HCEC 1CT (cell line): ENCODE measurements around the gene ARMCX2.
A peak's percentile ranks its signal among the peaks of the same experiment; 100 is the strongest.
"Not testable (repeated sequence)": the region's sequence is repeated elsewhere in the genome, so short reads cannot be mapped to it uniquely, and the experiment has no call there.

Experiments used
- DNase-seq: peaks from one replicate; pipeline ENCODE4 v3.0.0-alpha.2; 2017

Gene ARMCX2

DNA sequence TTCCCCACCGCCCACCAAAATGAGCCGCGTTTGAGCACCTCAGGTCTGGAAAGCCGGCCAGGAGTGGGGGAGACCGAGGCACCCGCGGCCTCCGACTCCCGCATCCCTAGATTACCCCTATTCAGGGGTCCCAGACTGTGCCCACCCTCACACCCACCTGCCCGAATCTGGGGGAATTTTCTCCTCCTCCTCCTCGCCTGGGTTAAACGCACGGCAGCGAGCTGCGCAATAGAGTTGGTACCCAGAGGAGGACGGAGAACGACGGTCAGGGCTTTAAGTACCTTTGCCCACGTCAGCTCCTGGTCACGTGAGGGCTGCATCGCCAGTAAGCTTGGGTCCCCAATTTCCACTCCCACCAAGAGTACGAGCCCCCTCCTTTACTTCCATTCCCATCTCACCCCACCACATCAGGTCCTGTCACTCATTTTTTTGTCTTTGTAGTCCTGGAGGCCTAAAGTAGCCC lies at the start of gene ARMCX2:
ARMCX2 (minus strand) TSS at position 250 of the 463 bp plus-strand sequence. CDS start 2,262 bp downstream, outside the sequence.
- DNase-seq, result peak; percentile 37

DNA sequence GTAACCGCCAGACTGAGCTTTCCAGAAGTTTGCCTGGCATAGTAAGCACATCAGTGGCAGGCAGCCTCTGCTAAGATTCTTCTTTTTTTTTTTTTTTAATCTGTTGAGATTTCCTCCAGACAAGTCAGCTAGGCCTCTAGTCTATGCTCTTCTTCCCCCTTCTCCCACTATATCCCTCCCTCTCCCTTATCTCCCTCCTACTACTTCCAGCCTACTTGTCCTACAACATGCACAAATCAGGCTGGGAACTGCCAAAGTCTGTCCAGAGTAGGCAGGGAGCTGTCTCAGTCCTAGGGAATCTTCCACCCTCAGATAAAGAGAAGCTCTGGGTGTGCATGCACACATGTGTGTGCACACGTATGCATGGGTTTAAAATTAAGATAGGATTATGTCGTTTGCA lies 49.7 kb upstream of the ARMCX2 start:
- DNase-seq, result no peak

DNA sequence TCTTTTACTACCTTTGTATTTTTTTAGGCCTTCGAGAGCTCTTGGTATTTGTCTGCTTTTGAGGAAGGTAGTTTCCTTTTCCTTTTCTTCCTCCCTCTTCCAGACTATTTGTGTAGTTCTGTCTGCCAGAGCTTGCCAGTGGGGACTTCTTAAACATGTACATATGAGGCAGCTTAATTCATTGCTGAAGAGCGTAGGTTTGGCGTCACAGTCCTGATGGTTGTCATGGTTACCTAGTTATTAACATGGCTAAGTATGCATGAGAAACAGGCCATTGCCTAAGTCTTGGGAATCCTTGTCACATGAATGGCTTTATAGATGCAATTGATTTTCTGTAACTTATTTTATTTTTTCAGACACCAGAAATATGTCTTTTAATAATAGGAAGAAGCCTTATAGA lies 48.5 kb upstream of the ARMCX2 start:
- DNase-seq, result no peak

DNA sequence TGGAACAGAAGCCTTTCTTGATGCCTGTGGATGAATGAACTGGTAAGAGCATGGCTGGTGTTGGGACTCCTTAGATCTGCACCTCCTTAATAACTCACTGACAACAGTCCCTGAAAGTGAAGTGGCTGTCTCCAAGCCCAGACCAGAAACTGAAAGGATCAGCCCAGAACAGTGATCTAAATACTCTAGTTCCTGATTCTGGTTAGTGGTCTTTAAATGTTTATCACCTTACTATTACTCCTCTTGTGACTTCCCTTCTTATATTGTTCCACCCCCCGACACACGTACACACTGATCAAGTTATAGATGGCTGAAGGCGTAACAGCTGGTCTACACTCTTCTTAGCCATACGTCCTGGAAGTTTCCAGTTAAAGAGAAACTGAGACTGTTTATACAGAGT lies 33.8 kb upstream of the ARMCX2 start:
- no peak for DNase-seq

DNA sequence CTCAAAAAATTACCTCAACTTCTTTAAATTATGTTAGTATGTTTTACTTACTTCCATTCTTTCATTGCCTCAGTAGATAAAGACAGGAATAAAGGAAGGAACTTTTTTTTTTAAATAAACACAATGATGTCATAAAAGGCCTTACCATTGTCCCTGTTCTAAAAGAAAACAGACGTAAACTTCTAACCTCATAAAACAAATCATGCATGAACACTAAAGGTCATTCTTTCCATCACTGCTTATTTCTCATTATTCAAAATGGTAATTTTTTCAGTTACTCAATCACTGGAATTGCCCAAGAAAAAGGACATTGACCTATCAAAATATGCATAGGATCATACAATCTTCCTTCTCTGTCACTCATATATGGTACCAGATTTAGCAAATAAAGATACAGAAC lies 32.2 kb upstream of the ARMCX2 start:
- DNase-seq, result no peak

DNA sequence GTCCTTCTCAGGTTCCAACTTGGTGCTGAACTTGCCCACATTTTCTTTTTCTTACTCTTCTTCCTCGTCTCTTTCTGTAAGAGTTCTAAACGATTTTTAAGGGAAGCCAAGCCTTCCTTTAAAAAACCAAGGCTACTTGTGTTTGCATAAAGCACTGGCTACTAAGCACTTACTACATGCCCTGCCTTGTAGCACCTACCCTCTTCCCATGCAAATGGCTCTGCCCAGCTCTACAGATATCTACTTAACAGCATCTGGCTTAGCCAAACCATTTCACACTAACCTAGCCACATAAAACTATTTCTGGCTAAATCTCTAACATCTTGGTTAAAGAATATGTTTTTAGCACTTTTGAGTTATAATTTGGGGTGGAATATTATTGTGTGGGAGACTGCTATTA lies 26.9 kb upstream of the ARMCX2 start:
- no peak for DNase-seq

DNA sequence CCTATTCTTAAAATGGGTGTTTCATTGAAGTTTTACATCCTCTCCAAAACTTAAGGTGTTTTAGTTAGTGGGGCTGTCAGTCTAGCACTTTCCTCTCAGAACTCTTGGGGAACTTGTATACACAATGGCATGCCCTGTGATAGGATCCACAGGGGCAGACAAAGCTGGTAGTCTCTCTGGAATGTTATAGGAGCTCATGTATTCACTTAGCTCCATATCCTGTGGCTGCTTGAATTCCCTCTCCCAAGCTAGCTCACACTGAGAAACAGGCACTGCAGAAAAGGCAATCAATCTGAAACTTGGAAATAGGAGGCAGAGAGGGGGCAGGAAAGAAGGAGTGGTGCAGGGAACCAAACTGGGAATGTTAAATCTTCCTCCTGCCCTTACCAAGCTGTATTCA lies 26.3 kb upstream of the ARMCX2 start:
- no peak for DNase-seq

DNA sequence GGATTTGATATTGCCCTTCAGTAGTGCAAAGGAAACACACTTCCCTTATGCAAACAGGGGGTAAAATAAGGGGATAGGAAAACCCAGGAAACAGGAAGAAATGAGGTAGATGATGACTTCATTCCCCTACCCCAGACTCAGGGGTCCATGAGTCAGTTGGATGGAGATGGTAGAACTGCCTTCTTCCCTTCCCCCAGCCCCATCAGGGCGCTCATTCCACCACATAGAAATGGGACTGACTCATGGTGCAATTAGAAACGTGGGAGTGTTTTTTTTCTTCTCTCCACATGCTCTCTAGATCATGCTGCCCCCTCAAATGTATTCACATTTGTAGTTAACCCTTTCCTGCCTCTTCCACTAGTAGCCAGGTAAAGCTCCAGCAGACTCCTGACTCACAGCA lies 23.1 kb upstream of the ARMCX2 start:
- no peak for DNase-seq

DNA sequence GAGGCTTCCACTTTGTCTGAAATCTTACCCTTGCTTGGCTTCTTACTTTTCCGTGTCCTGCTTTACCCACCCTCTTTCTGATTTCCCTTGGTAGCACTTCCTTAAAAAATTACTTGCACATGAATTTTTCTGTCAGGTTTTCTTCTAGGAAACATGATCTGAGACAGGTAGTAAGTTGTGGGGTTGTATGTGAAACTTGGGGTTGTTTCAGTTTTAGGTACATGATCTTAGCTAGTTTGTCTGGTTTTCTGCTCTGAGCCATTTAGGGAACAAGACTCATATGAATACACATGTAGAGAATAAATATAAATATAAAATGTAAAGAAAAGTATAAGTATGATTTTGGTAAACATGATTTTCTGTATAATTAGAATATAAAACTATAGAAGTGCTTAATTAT lies 17.4 kb upstream of the ARMCX2 start:
- DNase-seq, result no peak

DNA sequence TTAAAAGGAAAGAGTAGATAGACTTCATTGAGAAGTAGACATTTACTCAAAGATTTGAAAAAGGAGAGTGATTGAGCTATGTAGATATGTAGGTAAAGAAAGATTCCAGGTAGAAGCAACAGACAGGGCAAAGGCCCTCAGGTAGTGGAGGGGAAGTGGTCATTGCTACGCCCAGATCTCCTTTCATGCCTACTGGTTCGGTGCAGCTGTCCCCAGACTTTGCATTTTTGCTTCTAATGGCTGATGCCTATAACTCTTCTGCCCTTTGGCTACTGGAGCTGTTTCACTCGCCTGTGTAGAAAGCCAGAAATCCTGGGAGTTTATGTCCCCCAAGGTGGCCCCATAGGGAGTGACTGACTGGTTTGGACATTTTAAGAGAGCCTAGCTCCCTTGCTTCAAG lies 16.9 kb upstream of the ARMCX2 start:
- no peak for DNase-seq

DNA sequence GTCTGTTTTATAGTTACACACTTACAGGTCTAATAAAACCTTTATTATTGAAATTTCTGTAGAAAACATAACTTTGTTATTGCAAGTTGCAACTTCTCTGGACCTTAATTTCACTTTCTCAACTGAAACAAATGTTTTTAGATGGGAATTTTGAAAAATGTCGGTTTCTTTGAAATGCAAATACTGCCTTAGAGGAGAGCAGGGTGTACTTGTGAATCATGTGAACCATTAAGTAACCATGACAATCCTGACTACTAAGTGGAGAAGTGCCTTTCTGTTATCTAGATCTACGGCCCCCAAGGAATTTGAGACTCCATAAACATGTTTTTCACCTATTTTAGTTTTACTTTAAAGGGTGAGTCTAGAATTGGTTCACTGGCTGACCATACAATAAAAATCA lies 8.5 kb upstream of the ARMCX2 start:
- no peak for DNase-seq

DNA sequence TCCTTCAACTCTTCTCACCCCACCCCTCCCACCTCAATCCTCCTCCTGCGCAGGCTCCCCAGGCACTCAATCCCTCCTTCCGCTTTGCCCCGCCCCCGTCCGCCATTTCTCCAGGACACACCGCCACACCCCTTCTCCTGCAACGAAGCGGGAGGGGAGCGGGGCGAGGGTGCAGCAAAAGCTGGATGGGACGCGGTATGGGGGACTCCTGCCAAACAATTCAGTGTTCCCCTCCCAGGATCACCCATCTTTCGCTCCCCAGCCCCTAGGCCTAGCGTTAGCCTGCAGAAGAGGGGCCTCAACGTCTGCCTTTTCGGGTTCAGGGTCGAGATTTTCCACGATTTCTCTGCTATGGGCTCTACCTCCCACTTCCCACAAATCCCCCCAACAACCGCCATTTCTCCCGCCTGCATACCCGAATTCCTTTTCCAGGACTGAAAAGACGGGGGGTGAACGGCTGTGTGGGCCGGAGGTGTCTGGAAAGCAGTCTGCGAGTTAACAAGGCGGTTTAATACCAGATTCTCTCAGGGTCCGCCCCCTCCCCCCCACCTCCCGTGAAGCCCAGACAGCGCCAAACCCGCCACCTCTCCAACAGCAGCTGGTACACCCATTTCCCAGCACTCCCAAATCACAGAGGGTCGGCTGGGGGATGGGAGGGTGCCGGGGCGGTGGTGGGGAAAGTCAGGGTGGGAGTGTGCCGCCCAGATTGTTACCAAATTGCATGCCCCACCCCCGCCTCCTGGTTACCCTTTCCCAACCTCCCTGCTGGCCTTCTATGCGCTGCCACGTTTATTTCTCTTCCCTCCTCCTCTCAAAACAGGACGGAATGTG lies 774 bp downstream of the ARMCX2 start:
- peak; percentile 35 for DNase-seq

DNA sequence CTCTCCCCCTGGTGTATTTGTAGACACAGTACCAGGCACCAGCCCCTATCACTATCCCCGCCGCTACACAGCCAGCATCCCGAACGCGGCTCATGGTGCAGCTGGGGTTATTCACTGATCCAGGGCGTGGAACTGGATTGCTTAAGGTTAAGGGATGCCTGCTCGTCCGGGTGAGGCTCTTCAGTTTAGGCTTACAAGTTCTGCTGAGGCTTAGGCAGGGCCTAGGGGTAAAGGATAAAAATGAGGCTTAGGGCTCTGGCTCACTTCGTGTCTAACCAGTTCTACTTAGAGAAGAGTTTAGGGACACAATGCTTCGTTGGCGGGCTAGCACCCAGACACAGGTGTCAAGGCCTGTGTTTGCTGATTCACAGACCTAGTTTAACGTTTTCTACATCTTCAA lies 2.2 kb downstream of the ARMCX2 start:
- DNase-seq, result no peak

DNA sequence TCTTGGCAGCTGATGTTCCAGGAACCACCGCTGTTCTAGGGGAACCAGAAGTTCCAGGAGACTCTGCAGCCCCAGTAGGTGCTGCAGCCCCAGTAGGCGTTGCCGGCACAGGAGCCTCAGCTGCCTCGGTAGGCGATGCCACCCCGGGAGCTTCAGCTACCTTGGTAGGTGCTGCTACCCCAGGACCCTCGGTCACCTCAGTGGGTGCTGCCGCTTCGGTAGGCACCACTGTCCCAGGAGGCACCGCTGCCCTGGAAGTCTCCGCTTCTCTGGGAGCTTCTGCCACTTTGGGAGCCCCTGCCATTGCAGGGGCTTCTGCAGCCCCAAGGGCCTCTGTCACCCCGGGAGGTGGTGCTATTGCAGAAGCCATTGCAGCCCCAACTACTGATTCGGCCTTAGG lies 2.8 kb downstream of the ARMCX2 start:
- DNase-seq, result no peak

DNA sequence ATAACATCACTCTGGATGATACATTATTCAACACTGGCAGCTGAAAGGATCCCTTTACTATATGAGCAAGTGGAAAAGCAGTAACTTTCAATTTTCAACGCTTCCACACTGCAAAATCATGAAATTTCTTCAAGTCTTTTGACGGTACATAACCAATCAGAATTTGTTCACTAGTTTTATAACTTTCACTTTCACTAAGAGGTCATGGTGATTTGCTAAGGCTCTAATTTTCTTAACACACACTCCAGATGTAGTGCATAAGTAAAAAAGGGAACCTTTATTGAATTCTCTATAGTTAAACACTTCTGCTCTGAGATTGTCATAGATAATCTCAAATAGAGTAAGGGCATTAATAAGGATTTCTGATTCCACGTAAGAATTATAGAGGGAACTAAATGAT lies 4.1 kb downstream of the ARMCX2 start:
- DNase-seq, result no peak

DNA sequence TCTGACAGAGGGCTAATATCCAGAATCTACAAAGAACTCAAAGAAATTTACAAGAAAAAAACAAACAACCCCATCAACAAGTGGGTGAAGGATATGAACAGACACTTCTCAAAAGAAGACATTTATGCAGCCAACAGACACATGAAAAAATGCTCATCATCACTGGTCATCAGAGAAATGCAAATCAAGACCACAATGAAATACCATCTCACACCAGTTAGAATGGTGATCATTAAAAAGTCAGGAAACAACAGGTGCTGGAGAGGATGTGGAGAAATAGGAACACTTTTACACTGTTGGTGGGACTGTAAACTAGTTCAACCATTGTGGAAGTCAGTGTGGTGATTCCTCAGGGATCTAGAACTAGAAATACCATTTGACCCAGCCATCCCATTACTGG lies 11.9 kb downstream of the ARMCX2 start:
- not testable (repeated sequence) for DNase-seq

DNA sequence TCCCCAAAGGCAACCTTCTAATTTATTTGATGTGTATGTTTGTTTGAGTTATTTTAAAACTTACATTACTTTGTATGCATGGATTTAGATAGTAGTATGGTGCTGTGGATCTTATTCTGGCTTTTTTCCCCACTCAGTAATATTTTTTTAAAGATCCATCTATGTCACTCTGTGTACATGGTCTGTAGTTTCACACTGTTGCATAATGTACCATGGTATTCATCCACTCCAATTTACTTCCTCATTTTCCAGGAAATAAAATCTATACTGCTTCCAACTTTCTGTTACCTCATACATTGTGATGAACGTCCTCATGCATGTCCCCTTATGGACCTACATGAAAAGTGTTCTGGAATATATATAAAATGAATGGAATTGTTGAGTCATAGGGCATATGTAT lies 17.6 kb downstream of the ARMCX2 start:
- no peak for DNase-seq

DNA sequence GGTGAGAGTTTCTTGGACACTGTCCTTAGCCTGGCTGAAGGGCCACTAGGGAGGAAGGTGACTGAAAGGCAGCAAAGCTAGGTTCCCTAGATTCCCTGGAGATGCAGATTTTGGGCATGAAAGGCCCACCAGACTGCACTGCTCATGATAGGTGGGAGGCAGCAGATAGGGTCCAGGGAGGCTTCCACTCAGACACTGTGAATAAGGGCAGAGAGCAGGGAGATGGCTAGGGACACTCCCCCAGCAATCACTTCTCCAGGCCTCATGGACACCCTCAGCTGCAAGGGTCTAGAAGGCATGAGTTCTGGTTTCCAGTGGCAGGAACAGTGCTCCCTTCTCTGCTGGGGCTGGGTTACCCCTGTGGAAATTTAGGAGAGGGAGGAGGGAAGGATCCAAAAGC lies 20.1 kb downstream of the ARMCX2 start:
- DNase-seq, result no peak

DNA sequence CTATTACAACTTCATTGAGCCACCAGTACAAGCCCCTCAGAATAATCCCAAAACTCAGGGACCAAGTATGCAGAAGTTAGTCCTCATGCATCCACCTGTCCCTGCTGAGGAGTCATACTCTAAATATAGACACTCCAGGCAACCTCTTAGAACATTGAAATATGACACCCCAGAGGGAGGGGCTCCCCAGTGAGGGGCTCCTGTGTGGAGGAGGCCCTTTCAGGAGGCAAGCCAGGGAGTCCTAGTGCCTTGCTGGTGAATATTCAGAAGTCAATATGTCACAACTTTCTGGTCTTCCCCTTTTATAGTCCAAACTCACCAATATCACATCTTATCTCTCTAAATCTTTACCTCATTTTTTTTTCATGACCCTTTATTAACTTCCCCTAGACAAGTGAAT lies 40.3 kb downstream of the ARMCX2 start:
- DNase-seq, result no peak

DNA sequence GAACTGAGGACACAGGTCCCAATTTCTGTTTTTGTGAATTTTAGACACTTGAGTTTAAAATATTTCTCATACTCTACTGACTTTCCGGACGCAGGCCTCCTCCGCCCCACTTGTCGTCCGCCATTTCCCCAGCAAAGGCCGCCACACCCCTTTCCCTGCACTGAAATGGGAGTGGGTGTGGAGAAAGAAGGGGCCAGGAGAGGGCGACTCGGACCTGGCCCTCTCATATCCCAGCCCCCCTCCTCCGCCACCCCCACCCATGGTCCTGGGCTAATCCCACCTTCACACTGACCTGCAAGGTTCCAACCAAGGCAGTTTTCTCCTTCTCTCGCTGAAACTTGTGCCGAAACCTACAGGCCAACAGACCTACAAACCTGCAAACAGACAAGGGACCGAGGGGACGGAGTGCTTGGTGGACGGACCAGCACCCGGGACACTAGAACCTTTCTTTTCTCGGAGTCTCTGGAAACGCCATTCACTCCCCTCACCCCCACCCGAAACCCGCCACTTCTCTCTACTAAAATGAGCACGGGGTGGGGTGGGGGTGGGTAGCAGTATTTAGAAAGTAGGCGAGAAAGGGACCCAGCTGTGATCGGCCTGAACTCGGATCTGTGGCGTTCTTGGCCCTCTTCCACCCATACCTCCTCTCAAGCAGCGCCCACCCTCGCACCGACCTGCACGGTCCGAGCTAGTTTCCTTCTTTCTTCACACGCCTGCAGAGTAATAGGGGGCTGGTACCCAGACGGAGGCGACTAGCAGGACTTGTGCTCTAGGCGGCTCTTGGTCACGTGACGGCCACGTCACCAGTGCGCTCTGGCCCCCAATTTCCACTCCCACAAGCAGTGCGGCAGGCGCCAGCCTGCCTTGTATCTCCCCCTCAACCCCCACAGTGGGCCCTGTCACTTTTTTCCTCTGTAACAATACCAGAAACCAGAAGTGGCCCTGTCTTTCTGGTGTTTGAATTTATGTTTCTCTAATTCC lies 42.1 kb downstream of the ARMCX2 start, which contains the start of gene ARMCX6:
ARMCX6 (minus strand) TSS at position 790 of the 981 bp plus-strand sequence. CDS start 1,380 bp downstream, outside the sequence.
- DNase-seq, result peak; percentile 69

DNA sequence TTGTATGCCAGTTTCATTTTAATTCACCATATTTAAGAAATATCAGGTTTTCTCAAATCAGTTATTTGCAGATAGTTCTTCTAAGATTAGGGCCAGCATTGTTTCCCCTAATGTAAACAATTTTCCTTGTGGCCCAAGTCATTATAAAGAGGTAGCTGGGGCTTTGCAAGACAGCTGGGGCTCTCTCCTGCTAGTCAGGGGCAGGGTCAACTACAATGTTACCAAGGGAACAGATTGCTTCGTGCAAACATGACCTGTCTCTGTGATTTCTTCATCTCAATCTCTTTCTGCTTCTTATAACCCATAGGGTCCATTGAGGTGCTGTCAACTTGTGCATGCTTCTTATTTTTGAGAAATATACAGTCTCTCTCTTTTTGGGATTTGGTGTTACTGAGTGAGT lies 53.9 kb downstream of the ARMCX2 start:
- DNase-seq, result no peak
